Measurements from ENCODE around the gene INTS6L.
A peak's percentile ranks its signal among the peaks of the same experiment; 100 is the strongest.

INTS6L gene

GRCh38 chrX:135520553-135521404 lies at the start of gene INTS6L:
INTS6L (plus strand) TSS chrX:135520660; CDS start chrX:135520993, 333 bp downstream.
- DNase-seq (ENCODE audit: low read depth, low spot score): peak; percentile 98

GRCh38 chrX:135476378-135476777 lies 44.1 kb upstream of the INTS6L start:
- DNase-seq (ENCODE audit: low read depth, low spot score): no peak

GRCh38 chrX:135477576-135477975 lies 42.9 kb upstream of the INTS6L start:
- DNase-seq (ENCODE audit: low read depth, low spot score): peak; percentile 85

- DNase-seq (ENCODE audit: low read depth, low spot score): no peak
These were observed 40.4 kb upstream of the INTS6L start for GRCh38 chrX:135480076-135480475.

- DNase-seq (ENCODE audit: low read depth, low spot score): no peak
These were observed 38.7 kb upstream of the INTS6L start for GRCh38 chrX:135481696-135482179.

GRCh38 chrX:135484641-135485289 lies 35.7 kb upstream of the INTS6L start:
- DNase-seq (ENCODE audit: low read depth, low spot score): no peak

- DNase-seq (ENCODE audit: low read depth, low spot score): peak; percentile 20
These were observed 30.9 kb upstream of the INTS6L start for GRCh38 chrX:135489542-135489941.

GRCh38 chrX:135490979-135491514 lies 29.4 kb upstream of the INTS6L start:
- no peak for DNase-seq (ENCODE audit: low read depth, low spot score)

- no peak for DNase-seq (ENCODE audit: low read depth, low spot score)
These were observed 26.0 kb upstream of the INTS6L start for GRCh38 chrX:135494453-135494852.

GRCh38 chrX:135497736-135498135 lies 22.7 kb upstream of the INTS6L start:
- DNase-seq (ENCODE audit: low read depth, low spot score): no peak

GRCh38 chrX:135498236-135498635 lies 22.2 kb upstream of the INTS6L start:
- no peak for DNase-seq (ENCODE audit: low read depth, low spot score)

- no peak for DNase-seq (ENCODE audit: low read depth, low spot score)
These were observed 15.1 kb upstream of the INTS6L start for GRCh38 chrX:135505351-135505750.

- no peak for DNase-seq (ENCODE audit: low read depth, low spot score)
These were observed 10.6 kb upstream of the INTS6L start for GRCh38 chrX:135509885-135510284.

GRCh38 chrX:135512508-135513129 lies 7.8 kb upstream of the INTS6L start:
- DNase-seq (ENCODE audit: low read depth, low spot score): no peak

GRCh38 chrX:135513130-135513515 lies 7.3 kb upstream of the INTS6L start:
- no peak for DNase-seq (ENCODE audit: low read depth, low spot score)

GRCh38 chrX:135516376-135516775 lies 4.1 kb upstream of the INTS6L start:
- peak; percentile 38 for DNase-seq (ENCODE audit: low read depth, low spot score)

GRCh38 chrX:135518161-135518560 lies 2.3 kb upstream of the INTS6L start:
- no peak for DNase-seq (ENCODE audit: low read depth, low spot score)

- DNase-seq (ENCODE audit: low read depth, low spot score): no peak
These were observed 373 bp upstream of the INTS6L start for GRCh38 chrX:135520022-135520552.

GRCh38 chrX:135521405-135522131 lies 1.1 kb downstream of the INTS6L start:
- peak; percentile 95 for DNase-seq (ENCODE audit: low read depth, low spot score)

GRCh38 chrX:135522132-135522530 lies 1.7 kb downstream of the INTS6L start:
- no peak for DNase-seq (ENCODE audit: low read depth, low spot score)
